HG03439 (cell line): ENCODE measurements around the gene ANXA7.

Source experiments
- ATAC-seq: cut with Tn5 transposase; IDR thresholded peaks from one replicate; pipeline ENCODE4 v1.9.1; 2021; ENCODE audit warnings: mild to moderate bottlenecking, moderate library complexity; ENCODE audit not compliant: unreplicated experiment

ANXA7 gene

GRCh38 chr10:73413528-73414229 is at the start of gene ANXA7:
ANXA7 (minus strand) TSS chr10:73414058; CDS start chr10:73400856, 13,202 bp downstream.
- peak; percentile 87 for ATAC-seq

- no peak for ATAC-seq
Measured at GRCh38 chr10:73460897-73461296, 47.0 kb upstream of the ANXA7 start.

GRCh38 chr10:73459683-73460314 is 45.9 kb upstream of the ANXA7 start:
- ATAC-seq = no peak

- no peak for ATAC-seq
Measured at GRCh38 chr10:73456187-73456890, 42.5 kb upstream of the ANXA7 start.

GRCh38 chr10:73449113-73449512 is 35.3 kb upstream of the ANXA7 start:
- no peak for ATAC-seq

- ATAC-seq = no peak
Measured at GRCh38 chr10:73448384-73448783, 34.5 kb upstream of the ANXA7 start.

- no peak for ATAC-seq
Measured at GRCh38 chr10:73446926-73447325, 33.1 kb upstream of the ANXA7 start.

- no peak for ATAC-seq
Measured at GRCh38 chr10:73444457-73444856, 30.6 kb upstream of the ANXA7 start.

GRCh38 chr10:73439605-73440312 is 25.9 kb upstream of the ANXA7 start:
- ATAC-seq = no peak

- no peak for ATAC-seq
Measured at GRCh38 chr10:73439055-73439454, 25.2 kb upstream of the ANXA7 start.

GRCh38 chr10:73433538-73433867 is 19.6 kb upstream of the ANXA7 start, which contains the start of gene MSS51:
MSS51 (minus strand) TSS chr10:73433561; CDS start chr10:73428284, 5,277 bp downstream.
- no peak for ATAC-seq

- no peak for ATAC-seq
Measured at GRCh38 chr10:73432646-73433537, 19.0 kb upstream of the ANXA7 start.

GRCh38 chr10:73426318-73426717 is 12.5 kb upstream of the ANXA7 start:
- no peak for ATAC-seq

GRCh38 chr10:73424478-73424877 is 10.6 kb upstream of the ANXA7 start:
- no peak for ATAC-seq

GRCh38 chr10:73423309-73423708 is 9.5 kb upstream of the ANXA7 start:
- no peak for ATAC-seq

- ATAC-seq = no peak
Measured at GRCh38 chr10:73416571-73416970, 2.7 kb upstream of the ANXA7 start.

GRCh38 chr10:73414230-73414945 is 530 bp upstream of the ANXA7 start:
- ATAC-seq = peak; percentile 22

- peak; percentile 28 for ATAC-seq
Measured at GRCh38 chr10:73413108-73413527, 740 bp downstream of the ANXA7 start.

GRCh38 chr10:73410897-73411296 is 3.0 kb downstream of the ANXA7 start:
- no peak for ATAC-seq
